Vagina (tissue), 2 donors: ENCODE measurements around the gene COG6. TPM values are rescaled to one million over a fixed set of nuclear protein-coding genes. Genes with fewer than 3 reads are reported as not detected.

Experiments used
- DNase-seq, 2 donors: peaks; one replicate each; pipeline ENCODE4 v3.0.0-alpha.2; 2017; ENCODE audit errors: extremely low spot score in 2 of 2
- H3K27ac ChIP-seq: fragments of 200-600 bp; sonication (generic); one replicate; pipeline ENCODE4 v1.5.1; 2019
- H3K27me3 ChIP-seq: fragments of 200-600 bp; sonication (generic); one replicate; pipeline ENCODE4 v1.5.1; 2019
- H3K36me3 ChIP-seq, 2 donors: fragments of 200-600 bp; sonication (generic); one replicate each; pipeline ENCODE4 v1.5.1; 2017 to 2019
- H3K4me1 ChIP-seq: fragments of 200-600 bp; sonication (generic); one replicate; pipeline ENCODE4 v1.5.1; 2019
- H3K4me3 ChIP-seq, 2 donors: fragments of 200-600 bp; sonication (generic); 1 replicate in 1 of 2; 2 replicates in 1 of 2; pipeline ENCODE4 v1.5.1; 2016 to 2019
- H3K9me3 ChIP-seq: fragments of 200-600 bp; sonication (generic); one replicate; pipeline ENCODE4 v1.5.1; 2019
- CTCF ChIP-seq, 3 experiments: fragments of 450-650 bp in 2 of 3; fragments of 200-600 bp in 1 of 3; sonication (generic) in 1 of 3; IDR thresholded peaks; one replicate each; pipeline ENCODE4 v1.5.1; 2017 to 2019; ENCODE audit warnings: antibody characterized with exemption in 3 of 3, mild to moderate bottlenecking in 2 of 3, moderate library complexity in 2 of 3
- POLR2A ChIP-seq, 2 donors: fragments of 450-650 bp; IDR thresholded peaks; one replicate each; pipeline ENCODE4 v1.6.1; 2017; ENCODE audit warnings: antibody characterized with exemption in 2 of 2, mild to moderate bottlenecking in 2 of 2, moderate library complexity in 2 of 2
- POLR2AphosphoS5 ChIP-seq, 2 donors: sonication (generic); formaldehyde crosslinking; IDR thresholded peaks; one replicate each; pipeline ENCODE4 v1.9.0; 2017; ENCODE audit warnings: antibody characterized with exemption in 2 of 2, mild to moderate bottlenecking in 2 of 2, low read depth in 1 of 2; ENCODE audit not compliant: insufficient read depth in 1 of 2
- intact Hi-C: fragments of 100-400 bp; cut with DNase I; formaldehyde crosslinking; loops from one replicate; pipeline ENCODE4 v1.15.1; 2023
- total RNA-seq: library from RNA; depleted of rRNA; stranded (reverse); fragments of >200 nt; gene quantifications from one replicate; pipeline ENCODE4 v1.2.3, GENCODE V29; 2016

Gene COG6
- 15.2 TPM for total RNA-seq

GRCh38 chr13:39655569-39656324, at the start of gene COG6:
TSS of gene COG6 (plus strand) at chr13:39655662. CDS start at chr13:39655727, 65 bp downstream.
- Histone ChIP-seq H3K27me3 (no peaks in the 10 kb centered on the region), H3K27ac (peak within 1 kb of the TSS; percentile 85), H3K36me3 (peaks cover 0 to 3% of the 10 kb centered on the region in 2 donors), H3K4me3 (peak within 1 kb of the TSS; percentile 91 to 98), H3K4me1 (peaks cover 17% of the 10 kb centered on the region), H3K9me3 (no peaks in the 10 kb centered on the region)
- no peak for DNase-seq
- intact Hi-C loops, result no loop called here
- TF ChIP-seq CTCF (IDR thresholded peaks at IDR 0.05) (no peak), POLR2AphosphoS5 (IDR thresholded peaks at IDR 0.05; ENCODE audit: insufficient read depth in 1 of 2, low read depth in 1 of 2) (peak; percentile 78 to 93), POLR2A (IDR thresholded peaks at IDR 0.05) (peak in 1 of 2 donors; percentile 16)

- intact Hi-C loops, result no loop called here
- TF ChIP-seq CTCF (IDR thresholded peaks at IDR 0.05) (no peak), POLR2AphosphoS5 (IDR thresholded peaks at IDR 0.05; ENCODE audit: insufficient read depth in 1 of 2, low read depth in 1 of 2) (no peak), POLR2A (IDR thresholded peaks at IDR 0.05) (no peak)
- Histone ChIP-seq H3K27me3 (no peaks in the 10 kb centered on the region), H3K9me3 (no peaks in the 10 kb centered on the region), H3K36me3 (no peaks in the 10 kb centered on the region), H3K4me3 (no peak overlapping the region), H3K27ac (no peak overlapping the region), H3K4me1 (peaks cover 11% of the 10 kb centered on the region)
- no peak for DNase-seq
Measured at GRCh38 chr13:39605677-39606320, 49.7 kb upstream of the COG6 start.

- Histone ChIP-seq H3K4me3 (no peak overlapping the region), H3K27ac (no peak overlapping the region), H3K36me3 (no peaks in the 10 kb centered on the region), H3K27me3 (no peaks in the 10 kb centered on the region), H3K9me3 (no peaks in the 10 kb centered on the region), H3K4me1 (no peaks in the 10 kb centered on the region)
- intact Hi-C loops, result no loop called here
- no peak for TF ChIP-seq CTCF (IDR thresholded peaks at IDR 0.05)
- TF ChIP-seq POLR2A (IDR thresholded peaks at IDR 0.05), result no peak
- no peak for TF ChIP-seq POLR2AphosphoS5 (IDR thresholded peaks at IDR 0.05; ENCODE audit: insufficient read depth in 1 of 2, low read depth in 1 of 2)
- DNase-seq, result no peak
Measured at GRCh38 chr13:39607876-39608275, 47.6 kb upstream of the COG6 start.

- no peak for DNase-seq
- Histone ChIP-seq H3K27ac (no peak overlapping the region), H3K4me3 (no peak overlapping the region), H3K9me3 (no peaks in the 10 kb centered on the region), H3K4me1 (no peaks in the 10 kb centered on the region), H3K27me3 (no peaks in the 10 kb centered on the region), H3K36me3 (no peaks in the 10 kb centered on the region)
- TF ChIP-seq CTCF (IDR thresholded peaks at IDR 0.05) (peak; percentile 76 to 88 (median 83)), POLR2AphosphoS5 (IDR thresholded peaks at IDR 0.05; ENCODE audit: insufficient read depth in 1 of 2, low read depth in 1 of 2) (peak in 1 of 2 donors; percentile 33), POLR2A (IDR thresholded peaks at IDR 0.05) (no peak)
- intact Hi-C loops, result no loop called here
Measured at GRCh38 chr13:39612023-39612637, 43.3 kb upstream of the COG6 start.
